ENCODE data around the gene UBL4A.

The UBL4A gene

GRCh38 chrX:154463611-154464220 is 22.7 kb downstream of the UBL4A start:
- no peak for DNase-seq (ENCODE audit: low read depth in 2 of 2)

- no peak for DNase-seq (ENCODE audit: low read depth in 2 of 2)
Measured at GRCh38 chrX:154462396-154462795, 24.0 kb downstream of the UBL4A start.

GRCh38 chrX:154460326-154460725 is 26.1 kb downstream of the UBL4A start:
- DNase-seq (ENCODE audit: low read depth in 2 of 2): no peak

- no peak for DNase-seq (ENCODE audit: low read depth in 2 of 2)
Measured at GRCh38 chrX:154459832-154460231, 26.6 kb downstream of the UBL4A start.

- DNase-seq (ENCODE audit: low read depth in 2 of 2): no peak
Measured at GRCh38 chrX:154458954-154459778, 27.2 kb downstream of the UBL4A start.

- DNase-seq (ENCODE audit: low read depth in 2 of 2): peak; percentile 19 to 48
Measured at GRCh38 chrX:154458116-154458953, 28.1 kb downstream of the UBL4A start, which contains the start of gene PLXNA3. Gene PLXNA3, plus strand, starts transcription at chrX:154458281. Its CDS starts 1,903 bp downstream, at chrX:154460184.

- DNase-seq (ENCODE audit: low read depth in 2 of 2): peak in 1 of 2 donors; percentile 23
Measured at GRCh38 chrX:154457491-154458115, 28.8 kb downstream of the UBL4A start.

- no peak for DNase-seq (ENCODE audit: low read depth in 2 of 2)
Measured at GRCh38 chrX:154452823-154453222, 33.6 kb downstream of the UBL4A start.

- no peak for DNase-seq (ENCODE audit: low read depth in 2 of 2)
Measured at GRCh38 chrX:154450312-154450711, 36.1 kb downstream of the UBL4A start.

GRCh38 chrX:154449618-154450017 is 36.8 kb downstream of the UBL4A start:
- no peak for DNase-seq (ENCODE audit: low read depth in 2 of 2)

GRCh38 chrX:154448484-154448883 is 37.9 kb downstream of the UBL4A start:
- no peak for DNase-seq (ENCODE audit: low read depth in 2 of 2)

- no peak for DNase-seq (ENCODE audit: low read depth in 2 of 2)
Measured at GRCh38 chrX:154446430-154446829, 40.0 kb downstream of the UBL4A start.

GRCh38 chrX:154445776-154446175 is 40.6 kb downstream of the UBL4A start:
- DNase-seq (ENCODE audit: low read depth in 2 of 2): no peak

- no peak for DNase-seq (ENCODE audit: low read depth in 2 of 2)
Measured at GRCh38 chrX:154444755-154445246, 41.6 kb downstream of the UBL4A start.

GRCh38 chrX:154443992-154444754 is 42.2 kb downstream of the UBL4A start, which contains the start of gene FAM50A:
Gene FAM50A, plus strand, starts transcription at chrX:154444141. Its CDS starts 95 bp downstream, at chrX:154444236.
- DNase-seq (ENCODE audit: low read depth in 2 of 2): peak; percentile 25 to 45

- DNase-seq (ENCODE audit: low read depth in 2 of 2): no peak
Measured at GRCh38 chrX:154443479-154443910, 42.9 kb downstream of the UBL4A start.

GRCh38 chrX:154441984-154442707 is 44.3 kb downstream of the UBL4A start:
- DNase-seq (ENCODE audit: low read depth in 2 of 2): no peak

GRCh38 chrX:154441564-154441963 is 44.9 kb downstream of the UBL4A start:
- DNase-seq (ENCODE audit: low read depth in 2 of 2): no peak

- DNase-seq (ENCODE audit: low read depth in 2 of 2): no peak
Measured at GRCh38 chrX:154440623-154441357, 45.6 kb downstream of the UBL4A start.
